Measurements from ENCODE around the gene SNX32. TPM values are rescaled to one million over a fixed set of nuclear protein-coding genes. Genes with fewer than 3 reads are reported as not detected.

The SNX32 gene
- total and polyA plus RNA-seq, 2 of the 13 experiments (the other 11 are each of a cell fraction or from before 2014, with no cell fraction given): 0.09 to 0.34 TPM

- TF ChIP-seq, protein P1, sequence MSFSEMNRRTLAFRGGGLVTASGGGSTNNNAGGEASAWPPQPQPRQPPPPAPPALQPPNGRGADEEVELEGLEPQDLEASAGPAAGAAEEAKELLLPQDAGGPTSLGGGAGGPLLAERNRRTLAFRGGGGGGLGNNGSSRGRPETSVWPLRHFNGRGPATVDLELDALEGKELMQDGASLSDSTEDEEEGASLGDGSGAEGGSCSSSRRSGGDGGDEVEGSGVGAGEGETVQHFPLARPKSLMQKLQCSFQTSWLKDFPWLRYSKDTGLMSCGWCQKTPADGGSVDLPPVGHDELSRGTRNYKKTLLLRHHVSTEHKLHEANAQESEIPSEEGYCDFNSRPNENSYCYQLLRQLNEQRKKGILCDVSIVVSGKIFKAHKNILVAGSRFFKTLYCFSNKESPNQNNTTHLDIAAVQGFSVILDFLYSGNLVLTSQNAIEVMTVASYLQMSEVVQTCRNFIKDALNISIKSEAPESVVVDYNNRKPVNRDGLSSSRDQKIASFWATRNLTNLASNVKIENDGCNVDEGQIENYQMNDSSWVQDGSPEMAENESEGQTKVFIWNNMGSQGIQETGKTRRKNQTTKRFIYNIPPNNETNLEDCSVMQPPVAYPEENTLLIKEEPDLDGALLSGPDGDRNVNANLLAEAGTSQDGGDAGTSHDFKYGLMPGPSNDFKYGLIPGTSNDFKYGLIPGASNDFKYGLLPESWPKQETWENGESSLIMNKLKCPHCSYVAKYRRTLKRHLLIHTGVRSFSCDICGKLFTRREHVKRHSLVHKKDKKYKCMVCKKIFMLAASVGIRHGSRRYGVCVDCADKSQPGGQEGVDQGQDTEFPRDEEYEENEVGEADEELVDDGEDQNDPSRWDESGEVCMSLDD (CRISPR knock-in tag; IDR thresholded peaks at IDR 0.05; ENCODE audit: borderline replicate concordance): 0 out of 2 replicates have a peak, but pooled peaks have one; percentile 29
- TF ChIP-seq SMAD3 (CRISPR knock-in tag; IDR thresholded peaks at IDR 0.05) (no peak), ZFP36L2 (CRISPR knock-in tag; IDR thresholded peaks at IDR 0.05) (no peak), DBP (CRISPR knock-in tag; IDR thresholded peaks at IDR 0.05; ENCODE audit: not compliant biosample characterization) (no peak), U2AF2 (IDR thresholded peaks at IDR 0.05; ENCODE audit: low read depth, low read length) (no peak), HHEX (CRISPR knock-in tag; IDR thresholded peaks at IDR 0.05) (no peak), ZFP82 (CRISPR knock-in tag; IDR thresholded peaks at IDR 0.05; ENCODE audit: borderline replicate concordance) (peak; percentile 92; the same call in 1 of the 2 replicates), ADNP (CRISPR knock-in tag; IDR thresholded peaks at IDR 0.05) (no peak), ZNF619 (CRISPR knock-in tag; IDR thresholded peaks at IDR 0.05) (no peak), SP1 (IDR thresholded peaks at IDR 0.05) (no peak), SP1 (CRISPR knock-in tag; IDR thresholded peaks at IDR 0.05) (0 out of 2 replicates have a peak, but pooled peaks have one; percentile 23), MAF1 (CRISPR knock-in tag; IDR thresholded peaks at IDR 0.05; ENCODE audit: borderline replicate concordance) (0 out of 2 replicates have a peak, but pooled peaks have one; percentile 43), ZBTB14 (CRISPR knock-in tag; IDR thresholded peaks at IDR 0.05) (no peak), ZNF790 (CRISPR knock-in tag; IDR thresholded peaks at IDR 0.05; ENCODE audit: borderline replicate concordance) (peak; percentile 70; the same call in 1 of the 2 replicates), ZNF672 (CRISPR knock-in tag; IDR thresholded peaks at IDR 0.05) (no peak; the same call in 1 of the 2 replicates), ZNF138 (CRISPR knock-in tag; IDR thresholded peaks at IDR 0.05; ENCODE audit: low read depth) (peak; percentile 37; the same call in 1 of the 2 replicates), KLF9 (CRISPR knock-in tag; IDR thresholded peaks at IDR 0.05; ENCODE audit: low read depth) (no peak), KDM2A (CRISPR knock-in tag; IDR thresholded peaks at IDR 0.05; ENCODE audit: borderline replicate concordance, low read depth) (peak; percentile 85)
- TF ChIP-seq, protein P2, sequence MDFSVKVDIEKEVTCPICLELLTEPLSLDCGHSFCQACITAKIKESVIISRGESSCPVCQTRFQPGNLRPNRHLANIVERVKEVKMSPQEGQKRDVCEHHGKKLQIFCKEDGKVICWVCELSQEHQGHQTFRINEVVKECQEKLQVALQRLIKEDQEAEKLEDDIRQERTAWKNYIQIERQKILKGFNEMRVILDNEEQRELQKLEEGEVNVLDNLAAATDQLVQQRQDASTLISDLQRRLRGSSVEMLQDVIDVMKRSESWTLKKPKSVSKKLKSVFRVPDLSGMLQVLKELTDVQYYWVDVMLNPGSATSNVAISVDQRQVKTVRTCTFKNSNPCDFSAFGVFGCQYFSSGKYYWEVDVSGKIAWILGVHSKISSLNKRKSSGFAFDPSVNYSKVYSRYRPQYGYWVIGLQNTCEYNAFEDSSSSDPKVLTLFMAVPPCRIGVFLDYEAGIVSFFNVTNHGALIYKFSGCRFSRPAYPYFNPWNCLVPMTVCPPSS (IDR thresholded peaks at IDR 0.05): no peak
- TF ChIP-seq, protein P3, sequence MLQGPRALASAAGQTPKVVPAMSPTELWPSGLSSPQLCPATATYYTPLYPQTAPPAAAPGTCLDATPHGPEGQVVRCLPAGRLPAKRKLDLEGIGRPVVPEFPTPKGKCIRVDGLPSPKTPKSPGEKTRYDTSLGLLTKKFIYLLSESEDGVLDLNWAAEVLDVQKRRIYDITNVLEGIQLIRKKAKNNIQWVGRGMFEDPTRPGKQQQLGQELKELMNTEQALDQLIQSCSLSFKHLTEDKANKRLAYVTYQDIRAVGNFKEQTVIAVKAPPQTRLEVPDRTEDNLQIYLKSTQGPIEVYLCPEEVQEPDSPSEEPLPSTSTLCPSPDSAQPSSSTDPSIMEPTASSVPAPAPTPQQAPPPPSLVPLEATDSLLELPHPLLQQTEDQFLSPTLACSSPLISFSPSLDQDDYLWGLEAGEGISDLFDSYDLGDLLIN (CRISPR knock-in tag; IDR thresholded peaks at IDR 0.05; ENCODE audit: borderline replicate concordance): no peak
- TF ChIP-seq, protein P4, sequence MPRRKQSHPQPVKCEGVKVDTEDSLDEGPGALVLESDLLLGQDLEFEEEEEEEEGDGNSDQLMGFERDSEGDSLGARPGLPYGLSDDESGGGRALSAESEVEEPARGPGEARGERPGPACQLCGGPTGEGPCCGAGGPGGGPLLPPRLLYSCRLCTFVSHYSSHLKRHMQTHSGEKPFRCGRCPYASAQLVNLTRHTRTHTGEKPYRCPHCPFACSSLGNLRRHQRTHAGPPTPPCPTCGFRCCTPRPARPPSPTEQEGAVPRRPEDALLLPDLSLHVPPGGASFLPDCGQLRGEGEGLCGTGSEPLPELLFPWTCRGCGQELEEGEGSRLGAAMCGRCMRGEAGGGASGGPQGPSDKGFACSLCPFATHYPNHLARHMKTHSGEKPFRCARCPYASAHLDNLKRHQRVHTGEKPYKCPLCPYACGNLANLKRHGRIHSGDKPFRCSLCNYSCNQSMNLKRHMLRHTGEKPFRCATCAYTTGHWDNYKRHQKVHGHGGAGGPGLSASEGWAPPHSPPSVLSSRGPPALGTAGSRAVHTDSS (CRISPR knock-in tag; conservative IDR thresholded peaks at IDR 0.05): no peak
Observed at GRCh38 chr11:65899356-65900124, 65.8 kb downstream of the SNX32 start (continued).
